Measurements from ENCODE around the gene IL2RG. TPM values are rescaled to one million over a fixed set of nuclear protein-coding genes. Genes with fewer than 3 reads are reported as not detected.

IL2RG gene
- total and polyA plus RNA-seq, 4 donors = 2.2 to 4.0 (median 3.3) TPM

- TF ChIP-seq EGR1 (IDR thresholded peaks at IDR 0.05; ENCODE audit: low read depth in 2 of 2) (no peak), HNF4A (conservative IDR thresholded peaks at IDR 0.05) (no peak), RAD21 (IDR thresholded peaks at IDR 0.05) (no peak), ZBTB33 (IDR thresholded peaks at IDR 0.05) (no peak), NR2F2 (IDR thresholded peaks at IDR 0.05) (no peak)
- TF ChIP-seq, protein P1, sequence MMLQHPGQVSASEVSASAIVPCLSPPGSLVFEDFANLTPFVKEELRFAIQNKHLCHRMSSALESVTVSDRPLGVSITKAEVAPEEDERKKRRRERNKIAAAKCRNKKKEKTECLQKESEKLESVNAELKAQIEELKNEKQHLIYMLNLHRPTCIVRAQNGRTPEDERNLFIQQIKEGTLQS (IDR thresholded peaks at IDR 0.05) = no peak
- TF ChIP-seq, protein P2, sequence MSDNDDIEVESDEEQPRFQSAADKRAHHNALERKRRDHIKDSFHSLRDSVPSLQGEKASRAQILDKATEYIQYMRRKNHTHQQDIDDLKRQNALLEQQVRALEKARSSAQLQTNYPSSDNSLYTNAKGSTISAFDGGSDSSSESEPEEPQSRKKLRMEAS (IDR thresholded peaks at IDR 0.05) = no peak
These were observed 48.0 kb upstream of the IL2RG start (continued) for GRCh38 chrX:71159335-71159734.

DNA sequence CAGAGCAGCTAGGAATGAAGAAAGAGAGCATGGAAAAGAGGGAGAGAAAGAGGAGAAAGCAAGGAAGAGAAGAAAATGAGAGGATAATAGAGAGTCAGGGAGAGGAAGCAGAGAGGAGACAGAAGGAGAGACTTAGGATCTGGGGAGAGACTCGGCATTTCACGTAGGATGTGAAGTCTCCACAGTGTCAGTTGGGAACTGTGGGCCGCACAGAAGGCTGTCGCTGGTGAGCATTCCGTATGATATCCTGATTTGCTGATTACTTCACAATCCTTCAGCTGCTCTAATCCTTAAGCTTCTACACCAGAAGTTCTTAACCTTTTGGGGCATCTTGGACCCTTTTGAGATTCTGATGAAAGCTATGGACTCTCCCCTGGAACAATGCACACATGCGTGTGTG lies 47.2 kb upstream of the IL2RG start:
- TF ChIP-seq CTCF (IDR thresholded peaks at IDR 0.05; ENCODE audit: low read depth, low read length, missing input control) = no peak
- no peak for TF ChIP-seq RAD21 (IDR thresholded peaks at IDR 0.05)
- TF ChIP-seq TAF1 (conservative IDR thresholded peaks at IDR 0.05) = no peak
- TF ChIP-seq RXRA (IDR thresholded peaks at IDR 0.05) = no peak
- TF ChIP-seq HNF4G (IDR thresholded peaks at IDR 0.05) = no peak
- TF ChIP-seq HNF4A (conservative IDR thresholded peaks at IDR 0.05) = no peak
- no peak for TF ChIP-seq ZBTB33 (IDR thresholded peaks at IDR 0.05)
- no peak for TF ChIP-seq YY1 (IDR thresholded peaks at IDR 0.05)
- no peak for TF ChIP-seq REST (IDR thresholded peaks at IDR 0.05)
- TF ChIP-seq FOXA1 (IDR thresholded peaks at IDR 0.05) = no peak
- TF ChIP-seq NR2F2 (IDR thresholded peaks at IDR 0.05) = no peak
- TF ChIP-seq JUND (IDR thresholded peaks at IDR 0.05) = no peak
- TF ChIP-seq, protein P2 (IDR thresholded peaks at IDR 0.05) = no peak
- no peak for TF ChIP-seq SP1 (IDR thresholded peaks at IDR 0.05)
- TF ChIP-seq, protein P1 (IDR thresholded peaks at IDR 0.05) = no peak
- 95% methylated on average over 6 of the region's 6 CpGs for WGBS
- no peaks in the 10 kb centered on the region for H3K4me1 ChIP-seq (ENCODE audit: control insufficient read depth in 4 of 4, insufficient read depth in 4 of 4, low read length in 3 of 4)
- no peak overlapping the region for H3K9ac ChIP-seq (ENCODE audit: low read depth in 1 of 2, low read length in 2 of 2)
- no peaks in the 10 kb centered on the region for H3K9me3 ChIP-seq (ENCODE audit: control insufficient read depth in 4 of 4, low read length in 3 of 4)
- DNase-seq (ENCODE audit: low spot score) = no peak
- no peak overlapping the region for H3K27ac ChIP-seq (ENCODE audit: low read depth in 1 of 2, low read length in 2 of 2)
- no peaks in the 10 kb centered on the region for H3K36me3 ChIP-seq (ENCODE audit: control insufficient read depth in 4 of 4, insufficient read depth in 3 of 4, low read depth in 1 of 4, low read length in 3 of 4)
- no peak overlapping the region for H3K4me3 ChIP-seq (ENCODE audit: low read depth in 1 of 3, low read length in 3 of 3)
- H3K27me3 ChIP-seq (ENCODE audit: control insufficient read depth in 4 of 4, insufficient read depth in 4 of 4, low read length in 3 of 4) = no peaks in the 10 kb centered on the region

All from liver (tissue), 9 donors.